Rectal smooth muscle tissue (tissue), 1 donor: ENCODE data around the gene IDS.
"Not testable (repeated sequence)": the region's sequence is repeated elsewhere in the genome, so short reads cannot be mapped to it uniquely, and the experiment has no call there.

Experiments used
- H3K27ac ChIP-seq: one replicate; pipeline ENCODE4 v1.7.0; 2013; ENCODE audit warnings: low read depth, low read length, inconsistent platforms
- H3K27me3 ChIP-seq: one replicate; pipeline ENCODE4 v1.7.0; 2013; ENCODE audit warnings: low read length; ENCODE audit not compliant: control insufficient read depth, insufficient read depth
- H3K36me3 ChIP-seq: one replicate; pipeline ENCODE4 v1.7.0; 2013; ENCODE audit warnings: low read length; ENCODE audit not compliant: control insufficient read depth, insufficient read depth
- H3K4me1 ChIP-seq: one replicate; pipeline ENCODE4 v1.7.0; 2013; ENCODE audit warnings: low read length; ENCODE audit not compliant: control insufficient read depth, insufficient read depth
- H3K4me3 ChIP-seq: one replicate; pipeline ENCODE4 v1.7.0; 2013; ENCODE audit warnings: low read length
- H3K9ac ChIP-seq: one replicate; pipeline ENCODE4 v1.7.0; 2013; ENCODE audit warnings: low read length

IDS gene

DNA sequence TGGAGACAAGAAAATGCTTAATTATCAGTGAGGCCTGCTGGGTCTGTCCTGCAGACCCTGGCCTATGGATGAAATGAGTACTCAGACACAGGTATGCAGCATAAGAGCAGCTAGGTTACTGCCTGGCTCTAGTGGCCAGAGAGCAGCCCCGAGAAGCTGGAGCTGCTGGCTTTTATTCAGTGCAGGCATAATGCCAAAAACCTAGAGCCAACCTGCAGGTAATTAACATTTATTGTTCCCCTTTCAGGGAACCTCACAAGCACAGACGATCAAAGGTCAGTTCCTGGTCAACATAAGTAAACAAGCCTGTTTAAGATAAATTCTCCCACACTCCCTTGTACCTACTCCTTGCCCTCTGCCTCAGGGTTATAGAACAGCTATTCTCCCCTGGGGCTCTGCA, 13.3 kb downstream of the IDS start:
- Histone ChIP-seq H3K27ac (no peak overlapping the region), H3K27me3 (no peaks in the 10 kb centered on the region), H3K36me3 (peaks cover 21% of the 10 kb centered on the region), H3K4me1 (no peaks in the 10 kb centered on the region), H3K4me3 (no peak overlapping the region), H3K9ac (no peak overlapping the region)

DNA sequence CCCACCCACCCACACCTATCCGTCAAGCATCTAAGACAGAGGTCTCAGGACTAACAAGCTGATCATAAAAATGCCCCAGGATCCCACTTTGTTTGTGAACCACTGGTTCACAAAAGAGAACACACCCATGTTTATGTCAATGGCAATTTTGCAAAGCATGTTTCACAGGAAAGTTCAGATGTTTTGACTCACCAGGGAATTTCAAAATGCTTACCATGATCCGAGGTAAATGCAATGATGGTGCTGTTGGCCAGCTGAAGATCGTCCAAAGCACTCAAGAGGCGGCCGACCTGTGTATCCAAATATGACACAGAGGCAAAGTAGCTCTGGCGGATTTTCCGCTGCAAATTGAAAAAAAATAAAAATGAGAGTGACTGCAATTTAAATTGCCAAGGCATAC, 15.0 kb downstream of the IDS start:
- peaks cover 15% of the 10 kb centered on the region for H3K36me3 ChIP-seq
- no peak overlapping the region for H3K9ac ChIP-seq
- H3K4me1 ChIP-seq: no peaks in the 10 kb centered on the region
- no peak overlapping the region for H3K4me3 ChIP-seq
- no peaks in the 10 kb centered on the region for H3K27me3 ChIP-seq
- no peak overlapping the region for H3K27ac ChIP-seq

- not testable (repeated sequence) for H3K9ac ChIP-seq, H3K27ac ChIP-seq, H3K4me3 ChIP-seq, H3K27me3 ChIP-seq, H3K4me1 ChIP-seq
- H3K36me3 ChIP-seq: peaks cover 12% of the 10 kb centered on the region
These were observed 16.6 kb downstream of the IDS start for GRCh38 chrX:149488411-149489052.

DNA sequence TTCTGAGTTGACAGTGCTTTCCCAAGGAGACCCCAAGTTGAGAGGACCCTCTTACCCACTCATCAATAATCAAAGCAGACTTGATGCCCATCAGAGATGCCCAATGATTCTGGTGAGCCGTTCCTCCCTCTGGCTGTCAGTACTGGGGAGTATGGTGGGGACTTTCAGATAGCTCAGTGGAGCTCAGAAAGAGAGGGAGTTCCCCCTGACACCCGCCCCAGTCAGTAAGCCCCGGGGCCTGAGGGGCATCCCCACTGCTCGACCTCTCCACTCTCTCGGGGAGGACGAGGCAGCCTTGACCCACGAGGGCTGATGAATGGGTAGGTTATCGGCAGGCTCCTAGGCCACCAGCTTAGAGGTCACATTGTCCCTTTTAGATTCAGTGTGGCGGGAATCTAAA, 17.1 kb downstream of the IDS start:
- not testable (repeated sequence) for H3K9ac ChIP-seq, H3K4me1 ChIP-seq, H3K27me3 ChIP-seq, H3K27ac ChIP-seq, H3K4me3 ChIP-seq
- H3K36me3 ChIP-seq: peaks cover 13% of the 10 kb centered on the region

- no peak overlapping the region for H3K4me3 ChIP-seq
- H3K27me3 ChIP-seq: no peaks in the 10 kb centered on the region
- H3K27ac ChIP-seq: no peak overlapping the region
- H3K4me1 ChIP-seq: no peaks in the 10 kb centered on the region
- H3K9ac ChIP-seq: no peak overlapping the region
- H3K36me3 ChIP-seq: peaks cover 15% of the 10 kb centered on the region
These were observed 17.8 kb downstream of the IDS start for GRCh38 chrX:149487292-149487691.

DNA sequence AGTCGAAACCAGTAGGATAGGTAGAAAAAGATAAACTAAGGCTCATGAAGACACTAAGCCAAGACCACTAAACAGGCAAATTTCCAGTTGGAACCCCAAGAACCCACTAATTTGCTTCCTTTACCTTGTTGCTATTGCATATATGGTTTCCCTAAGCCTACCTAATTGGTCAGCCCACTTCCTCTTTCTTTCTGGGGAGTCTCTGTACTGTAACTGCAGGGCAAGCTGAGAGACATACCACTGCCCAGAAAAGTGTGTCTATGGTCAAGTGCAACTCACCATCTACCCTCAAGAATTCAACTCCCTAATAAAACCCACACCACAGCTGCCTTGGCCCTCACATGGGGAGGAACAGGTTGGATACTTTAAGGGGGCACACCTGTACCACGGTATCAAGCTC, 28.6 kb downstream of the IDS start:
- Histone ChIP-seq H3K36me3 (no peaks in the 10 kb centered on the region), H3K4me1 (no peaks in the 10 kb centered on the region), H3K27me3 (no peaks in the 10 kb centered on the region), H3K4me3 (no peak overlapping the region), H3K9ac (no peak overlapping the region), H3K27ac (no peak overlapping the region)

DNA sequence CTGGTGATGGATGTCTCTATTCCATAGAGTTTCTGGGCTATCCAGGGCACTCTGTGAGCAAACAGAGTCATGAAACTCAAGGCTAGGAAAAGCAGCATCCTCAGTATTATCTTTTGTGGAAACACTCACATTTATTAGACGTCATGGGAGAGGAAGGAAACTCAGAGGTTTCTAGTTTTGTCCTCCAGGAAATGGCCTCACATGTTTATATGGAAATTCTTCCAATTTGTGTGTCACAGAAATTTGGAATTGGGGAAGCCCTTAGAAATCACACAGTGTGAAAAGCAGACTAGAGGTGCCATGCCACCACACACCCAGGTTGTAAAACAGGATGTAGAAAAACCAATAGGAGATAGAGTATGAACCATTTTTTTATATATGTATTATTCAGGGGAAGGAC, 31.1 kb downstream of the IDS start:
- H3K36me3 ChIP-seq: no peaks in the 10 kb centered on the region

DNA sequence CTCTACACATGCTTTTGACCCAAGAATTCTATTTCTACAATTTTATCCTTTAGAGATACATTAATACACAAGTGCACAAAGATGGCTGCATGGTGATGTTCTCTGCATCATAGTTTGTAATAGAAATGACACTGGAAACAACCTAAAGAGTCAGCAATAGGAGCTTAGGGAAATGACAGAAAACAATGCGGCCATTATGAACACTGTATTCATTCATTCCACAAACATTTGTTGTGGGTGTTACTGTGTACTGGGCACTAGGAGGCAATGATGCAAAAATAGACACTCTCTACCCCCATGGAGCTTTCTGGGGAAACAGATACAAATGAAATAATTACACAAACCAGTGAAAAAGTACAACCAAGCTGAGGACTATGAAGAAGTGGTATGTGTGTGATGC, 32.0 kb downstream of the IDS start:
- Histone ChIP-seq H3K27ac (no peak overlapping the region), H3K36me3 (no peaks in the 10 kb centered on the region), H3K27me3 (no peaks in the 10 kb centered on the region)

More for the DNA sequence above, 31.1 kb downstream of the IDS start:
- Histone ChIP-seq H3K9ac (no peak overlapping the region), H3K4me1 (no peaks in the 10 kb centered on the region), H3K4me3 (no peak overlapping the region), H3K27me3 (no peaks in the 10 kb centered on the region), H3K27ac (no peak overlapping the region)

DNA sequence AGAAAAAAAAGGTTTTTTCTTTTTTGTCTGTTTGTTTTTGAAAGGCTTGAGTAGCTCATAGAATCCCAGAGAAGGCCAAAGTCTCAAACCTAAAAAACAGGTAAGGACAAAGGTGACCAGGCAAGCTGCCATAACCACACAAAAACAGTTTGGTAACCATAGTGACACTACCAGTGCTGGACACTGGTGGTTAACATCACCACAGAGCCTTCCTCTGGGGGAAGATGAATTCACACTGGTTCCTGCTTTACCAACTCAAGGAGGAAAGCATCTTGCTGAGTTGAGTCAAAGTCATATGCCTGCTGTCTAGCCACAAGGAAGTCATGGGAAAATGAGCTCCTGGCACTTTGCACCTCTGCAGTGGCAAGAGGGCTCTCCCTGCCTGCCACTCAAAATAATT, 32.5 kb downstream of the IDS start:
- Histone ChIP-seq H3K27ac (no peak overlapping the region), H3K27me3 (no peaks in the 10 kb centered on the region), H3K9ac (no peak overlapping the region), H3K4me3 (no peak overlapping the region), H3K36me3 (no peaks in the 10 kb centered on the region), H3K4me1 (no peaks in the 10 kb centered on the region)

More for the DNA sequence above, 32.0 kb downstream of the IDS start:
- Histone ChIP-seq H3K4me1 (no peaks in the 10 kb centered on the region), H3K4me3 (no peak overlapping the region), H3K9ac (no peak overlapping the region)

GRCh38 chrX:149471397-149471796, 33.7 kb downstream of the IDS start:
- no peaks in the 10 kb centered on the region for H3K4me1 ChIP-seq
- H3K27ac ChIP-seq: no peak overlapping the region
- no peaks in the 10 kb centered on the region for H3K27me3 ChIP-seq
- H3K36me3 ChIP-seq: no peaks in the 10 kb centered on the region
- H3K9ac ChIP-seq: no peak overlapping the region
- H3K4me3 ChIP-seq: no peak overlapping the region

- Histone ChIP-seq H3K27ac (no peak overlapping the region), H3K27me3 (no peaks in the 10 kb centered on the region), H3K4me1 (no peaks in the 10 kb centered on the region), H3K9ac (no peak overlapping the region), H3K4me3 (no peak overlapping the region), H3K36me3 (no peaks in the 10 kb centered on the region)
These were observed 34.2 kb downstream of the IDS start for GRCh38 chrX:149470955-149471354.

DNA sequence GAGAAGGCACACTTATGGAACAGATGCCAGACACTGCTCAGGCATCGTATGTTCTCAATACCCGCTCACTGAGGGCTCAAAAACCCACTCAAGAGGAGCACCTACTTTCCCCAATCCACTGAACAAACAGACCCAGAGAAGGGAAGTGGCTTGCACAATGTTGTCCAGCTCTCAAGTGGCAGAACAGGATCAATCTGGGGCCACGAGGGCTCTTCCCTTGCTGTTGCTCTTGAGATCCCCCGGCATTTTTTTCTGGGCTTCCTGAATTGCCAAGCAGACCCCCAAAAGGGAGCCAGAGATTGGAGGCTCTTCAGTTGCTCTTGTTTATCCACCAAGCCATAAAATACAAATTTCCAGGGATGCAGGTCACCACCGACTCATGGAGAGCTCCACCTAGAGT, 35.7 kb downstream of the IDS start:
- Histone ChIP-seq H3K4me3 (no peak overlapping the region), H3K4me1 (no peaks in the 10 kb centered on the region), H3K27ac (no peak overlapping the region), H3K27me3 (no peaks in the 10 kb centered on the region), H3K36me3 (no peaks in the 10 kb centered on the region), H3K9ac (no peak overlapping the region)

- Histone ChIP-seq H3K9ac (no peak overlapping the region), H3K4me1 (no peaks in the 10 kb centered on the region), H3K36me3 (no peaks in the 10 kb centered on the region), H3K27me3 (no peaks in the 10 kb centered on the region), H3K4me3 (no peak overlapping the region), H3K27ac (no peak overlapping the region)
These were observed 37.2 kb downstream of the IDS start for GRCh38 chrX:149467920-149468319.
